ENCODE results near the gene MT1M.

Gene MT1M

GRCh38 chr16:56647641-56648431, 15.4 kb downstream of the MT1M start:
- Histone ChIP-seq H3K36me3 (ENCODE audit: control insufficient read depth, insufficient read depth, low read length) (no peaks in the 10 kb centered on the region), H3K4me1 (ENCODE audit: control insufficient read depth, insufficient read depth, low read length, poor library complexity, severe bottlenecking) (peaks cover 15% of the 10 kb centered on the region), H3K9me3 (ENCODE audit: control insufficient read depth, low read length) (no peaks in the 10 kb centered on the region), H3K4me3 (ENCODE audit: insufficient read depth, low read depth, low read length, poor library complexity, severe bottlenecking) (no peak overlapping the region), H3K27ac (ENCODE audit: insufficient read depth, low read length, poor library complexity, severe bottlenecking) (no peak overlapping the region), H3K27me3 (replicated peaks; ENCODE audit: control insufficient read depth, insufficient read depth, low read length, poor library complexity, severe bottlenecking) (peaks cover 4% of the 10 kb centered on the region)
- no peak for DNase-seq

- H3K9me3 ChIP-seq (ENCODE audit: control insufficient read depth, low read length): no peaks in the 10 kb centered on the region
- peaks cover 4% of the 10 kb centered on the region for H3K27me3 ChIP-seq (replicated peaks; ENCODE audit: control insufficient read depth, insufficient read depth, low read length, poor library complexity, severe bottlenecking)
- H3K4me1 ChIP-seq (ENCODE audit: control insufficient read depth, insufficient read depth, low read length, poor library complexity, severe bottlenecking): peaks cover under 1% of the 10 kb centered on the region
- H3K27ac ChIP-seq (ENCODE audit: insufficient read depth, low read length, poor library complexity, severe bottlenecking): no peak overlapping the region
- H3K4me3 ChIP-seq (ENCODE audit: insufficient read depth, low read depth, low read length, poor library complexity, severe bottlenecking): no peak overlapping the region
- no peaks in the 10 kb centered on the region for H3K36me3 ChIP-seq (ENCODE audit: control insufficient read depth, insufficient read depth, low read length)
- DNase-seq: no peak
These were observed 16.8 kb downstream of the MT1M start for GRCh38 chr16:56649271-56649670.

DNA sequence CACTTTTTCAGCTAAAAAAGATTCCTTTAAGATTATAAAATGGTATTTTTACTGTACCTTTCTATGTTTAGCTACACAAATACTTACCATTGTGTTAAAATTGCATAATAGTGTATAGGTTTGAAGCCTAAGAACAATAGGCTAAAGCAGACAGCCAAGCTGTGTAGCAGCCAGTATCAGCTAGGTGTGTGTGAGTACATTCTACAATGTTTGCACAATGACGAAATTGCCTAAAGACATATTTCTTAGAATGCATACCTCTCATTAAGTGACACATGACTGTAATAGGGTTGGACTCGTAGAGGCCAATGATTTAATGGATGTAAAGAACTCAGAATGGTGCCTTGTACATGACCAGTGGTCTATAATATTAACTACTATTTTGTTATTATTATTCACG, 17.4 kb downstream of the MT1M start:
- Histone ChIP-seq H3K27ac (ENCODE audit: insufficient read depth, low read length, poor library complexity, severe bottlenecking) (no peak overlapping the region), H3K9me3 (ENCODE audit: control insufficient read depth, low read length) (no peaks in the 10 kb centered on the region), H3K4me1 (ENCODE audit: control insufficient read depth, insufficient read depth, low read length, poor library complexity, severe bottlenecking) (no peaks in the 10 kb centered on the region), H3K4me3 (ENCODE audit: insufficient read depth, low read depth, low read length, poor library complexity, severe bottlenecking) (no peak overlapping the region), H3K36me3 (ENCODE audit: control insufficient read depth, insufficient read depth, low read length) (no peaks in the 10 kb centered on the region), H3K27me3 (replicated peaks; ENCODE audit: control insufficient read depth, insufficient read depth, low read length, poor library complexity, severe bottlenecking) (peaks cover 4% of the 10 kb centered on the region)
- no peak for DNase-seq

GRCh38 chr16:56651586-56651985, 19.1 kb downstream of the MT1M start, which contains the start of gene MT1B:
TSS of gene MT1B (plus strand) at chr16:56651886. CDS start at chr16:56651954, 68 bp downstream.
- peaks cover 4% of the 10 kb centered on the region for H3K27me3 ChIP-seq (replicated peaks; ENCODE audit: control insufficient read depth, insufficient read depth, low read length, poor library complexity, severe bottlenecking)
- no peak within 1 kb of the TSS for H3K27ac ChIP-seq (ENCODE audit: insufficient read depth, low read length, poor library complexity, severe bottlenecking)
- H3K36me3 ChIP-seq (ENCODE audit: control insufficient read depth, insufficient read depth, low read length): no peaks in the 10 kb centered on the region
- no peak for DNase-seq
- H3K9me3 ChIP-seq (ENCODE audit: control insufficient read depth, low read length): no peaks in the 10 kb centered on the region
- H3K4me1 ChIP-seq (ENCODE audit: control insufficient read depth, insufficient read depth, low read length, poor library complexity, severe bottlenecking): no peaks in the 10 kb centered on the region
- H3K4me3 ChIP-seq (ENCODE audit: insufficient read depth, low read depth, low read length, poor library complexity, severe bottlenecking): no peak within 1 kb of the TSS

DNA sequence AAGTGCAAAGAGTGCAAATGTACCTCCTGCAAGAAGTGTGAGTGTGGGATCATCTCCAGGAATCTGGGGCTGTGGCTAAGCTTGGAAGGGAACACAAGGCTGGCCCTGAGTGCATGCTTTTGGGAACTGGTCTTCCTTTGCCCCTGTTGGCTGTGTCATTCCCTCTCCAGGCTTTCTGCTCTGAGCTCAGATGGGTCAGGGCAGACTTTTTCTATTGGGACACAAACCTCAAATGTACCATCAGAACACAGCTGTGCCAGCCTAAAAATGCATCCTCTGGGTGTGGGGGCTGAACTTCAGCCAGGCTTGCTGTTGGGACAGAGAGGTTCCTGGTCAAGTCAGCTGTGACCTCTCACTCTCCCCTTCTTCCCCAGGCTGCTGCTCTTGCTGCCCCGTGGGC, 20.1 kb downstream of the MT1M start:
- H3K4me3 ChIP-seq (ENCODE audit: insufficient read depth, low read depth, low read length, poor library complexity, severe bottlenecking): no peak overlapping the region
- no peaks in the 10 kb centered on the region for H3K9me3 ChIP-seq (ENCODE audit: control insufficient read depth, low read length)
- peaks cover 4% of the 10 kb centered on the region for H3K27me3 ChIP-seq (replicated peaks; ENCODE audit: control insufficient read depth, insufficient read depth, low read length, poor library complexity, severe bottlenecking)
- no peak for DNase-seq
- H3K36me3 ChIP-seq (ENCODE audit: control insufficient read depth, insufficient read depth, low read length): no peaks in the 10 kb centered on the region
- H3K27ac ChIP-seq (ENCODE audit: insufficient read depth, low read length, poor library complexity, severe bottlenecking): no peak overlapping the region
- H3K4me1 ChIP-seq (ENCODE audit: control insufficient read depth, insufficient read depth, low read length, poor library complexity, severe bottlenecking): no peaks in the 10 kb centered on the region

- peaks cover 4% of the 10 kb centered on the region for H3K27me3 ChIP-seq (replicated peaks; ENCODE audit: control insufficient read depth, insufficient read depth, low read length, poor library complexity, severe bottlenecking)
- H3K27ac ChIP-seq (ENCODE audit: insufficient read depth, low read length, poor library complexity, severe bottlenecking): no peak overlapping the region
- H3K4me3 ChIP-seq (ENCODE audit: insufficient read depth, low read depth, low read length, poor library complexity, severe bottlenecking): no peak overlapping the region
- H3K9me3 ChIP-seq (ENCODE audit: control insufficient read depth, low read length): no peaks in the 10 kb centered on the region
- peaks cover 4% of the 10 kb centered on the region for H3K4me1 ChIP-seq (ENCODE audit: control insufficient read depth, insufficient read depth, low read length, poor library complexity, severe bottlenecking)
- no peak for DNase-seq
- no peaks in the 10 kb centered on the region for H3K36me3 ChIP-seq (ENCODE audit: control insufficient read depth, insufficient read depth, low read length)
These were observed 20.8 kb downstream of the MT1M start for GRCh38 chr16:56653218-56653617.

DNA sequence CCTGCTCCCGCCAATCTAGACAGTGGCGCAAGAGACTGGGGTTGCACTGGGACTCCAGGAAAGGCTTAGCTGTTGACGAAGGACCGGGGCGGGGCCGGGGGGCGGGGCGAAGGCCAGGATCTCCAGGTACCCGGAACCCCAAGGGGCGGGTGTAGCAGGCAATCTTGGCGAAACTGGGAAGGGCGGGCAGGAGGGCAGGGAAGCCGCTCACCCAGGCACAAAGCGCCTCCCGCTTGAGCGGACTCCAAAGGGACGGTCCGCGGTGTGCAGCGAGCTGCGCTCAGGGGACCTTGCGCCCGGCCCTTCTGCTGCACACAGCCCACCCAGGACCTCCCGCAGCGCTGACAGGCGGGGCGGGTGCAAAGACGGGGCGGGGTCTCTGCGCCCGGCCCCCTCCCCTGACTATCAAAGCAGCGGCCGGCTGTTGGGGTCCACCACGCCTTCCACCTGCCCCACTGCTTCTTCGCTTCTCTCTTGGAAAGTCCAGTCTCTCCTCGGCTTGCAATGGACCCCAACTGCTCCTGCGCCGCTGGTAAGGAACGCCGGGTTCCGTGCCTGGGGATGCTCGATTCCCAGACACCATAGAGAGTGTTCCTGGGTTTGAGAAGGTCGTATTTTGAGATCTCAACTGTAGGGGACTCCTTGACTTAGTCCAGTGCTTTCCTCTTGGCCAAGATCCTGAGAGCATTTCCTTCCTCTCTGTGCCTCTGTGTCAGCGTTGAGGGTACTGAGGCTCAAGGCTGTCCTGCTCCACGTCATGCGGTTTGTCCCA, 25.3 kb downstream of the MT1M start, which contains the start of gene MT1F:
Gene MT1F (plus strand): TSS at position 405 of the 772 bp plus-strand sequence. CDS start 100 bp downstream, at position 505.
- Histone ChIP-seq H3K27me3 (replicated peaks; ENCODE audit: control insufficient read depth, insufficient read depth, low read length, poor library complexity, severe bottlenecking) (no peaks in the 10 kb centered on the region), H3K4me1 (ENCODE audit: control insufficient read depth, insufficient read depth, low read length, poor library complexity, severe bottlenecking) (peaks cover 9% of the 10 kb centered on the region), H3K27ac (ENCODE audit: insufficient read depth, low read length, poor library complexity, severe bottlenecking) (peak within 1 kb of the TSS; percentile 49), H3K9me3 (ENCODE audit: control insufficient read depth, low read length) (no peaks in the 10 kb centered on the region), H3K36me3 (ENCODE audit: control insufficient read depth, insufficient read depth, low read length) (no peaks in the 10 kb centered on the region), H3K4me3 (ENCODE audit: insufficient read depth, low read depth, low read length, poor library complexity, severe bottlenecking) (peak within 1 kb of the TSS; percentile 82)
- peak; percentile 41 to 59 (median 59) for DNase-seq

- Histone ChIP-seq H3K4me3 (ENCODE audit: insufficient read depth, low read depth, low read length, poor library complexity, severe bottlenecking) (peak overlapping the region; percentile 82), H3K27ac (ENCODE audit: insufficient read depth, low read length, poor library complexity, severe bottlenecking) (no peak overlapping the region), H3K36me3 (ENCODE audit: control insufficient read depth, insufficient read depth, low read length) (no peaks in the 10 kb centered on the region), H3K9me3 (ENCODE audit: control insufficient read depth, low read length) (no peaks in the 10 kb centered on the region), H3K27me3 (replicated peaks; ENCODE audit: control insufficient read depth, insufficient read depth, low read length, poor library complexity, severe bottlenecking) (no peaks in the 10 kb centered on the region), H3K4me1 (ENCODE audit: control insufficient read depth, insufficient read depth, low read length, poor library complexity, severe bottlenecking) (peaks cover 9% of the 10 kb centered on the region)
- DNase-seq: no peak
These were observed 25.9 kb downstream of the MT1M start for GRCh38 chr16:56658327-56658875.

GRCh38 chr16:56662357-56663354, 30.2 kb downstream of the MT1M start:
- peaks cover 9% of the 10 kb centered on the region for H3K4me1 ChIP-seq (ENCODE audit: control insufficient read depth, insufficient read depth, low read length, poor library complexity, severe bottlenecking)
- no peaks in the 10 kb centered on the region for H3K36me3 ChIP-seq (ENCODE audit: control insufficient read depth, insufficient read depth, low read length)
- peaks cover 3% of the 10 kb centered on the region for H3K27me3 ChIP-seq (replicated peaks; ENCODE audit: control insufficient read depth, insufficient read depth, low read length, poor library complexity, severe bottlenecking)
- no peak for DNase-seq
- no peaks in the 10 kb centered on the region for H3K9me3 ChIP-seq (ENCODE audit: control insufficient read depth, low read length)
- peak overlapping the region; percentile 22 for H3K27ac ChIP-seq (ENCODE audit: insufficient read depth, low read length, poor library complexity, severe bottlenecking)
- H3K4me3 ChIP-seq (ENCODE audit: insufficient read depth, low read depth, low read length, poor library complexity, severe bottlenecking): peak overlapping the region; percentile 57

Data from effector memory CD4-positive, alpha-beta T cell (primary cell).